H1 (cell line): ENCODE data around the gene UBL5. TPM values are rescaled to one million over a fixed set of nuclear protein-coding genes. Genes with fewer than 3 reads are reported as not detected.

Experiments
- CTCF ChIA-PET: fragments of 300-600 bp; sonication (Branson Sonifier 250); formaldehyde crosslinking; loops from one replicate; lab custom pipeline; 2021; ENCODE audit not compliant: partially characterized antibody; lab: Charles Lee
- POLR2A ChIA-PET: fragments of 300-600 bp; sonication (Branson Sonifier 250); formaldehyde crosslinking; loops from one replicate; lab custom pipeline; 2021; ENCODE audit warnings: inconsistent platforms; ENCODE audit not compliant: partially characterized antibody; lab: Charles Lee
- DNase-seq, 2 experiments: peaks; one replicate each; pipeline versions ENCODE4 v3.0.0 to v3.0.0-alpha.2; 2010 to 2022; ENCODE audit warnings: low spot score in 2 of 2, low read depth in 1 of 2, mixed read lengths in 1 of 2
- FAIRE-seq: peaks from 2 replicates; lab custom pipeline; 2011; peaks lifted over from hg19 to GRCh38; lab: Jason Lieb, UNC
- H2AFZ ChIP-seq: 2 replicates; pipeline ENCODE4 v1.8.1; 2012; ENCODE audit warnings: low read length, inconsistent platforms
- H2AK5ac ChIP-seq: 2 replicates; pipeline ENCODE4 v1.6.1; 2013; ENCODE audit warnings: low read depth, low read length
- H2BK120ac ChIP-seq: replicated peaks from 2 replicates; pipeline ENCODE3; 2013; ENCODE audit warnings: low read depth, low read length, inconsistent platforms
- H2BK12ac ChIP-seq: 2 replicates; pipeline ENCODE4 v1.6.1; 2013; ENCODE audit warnings: low read depth, low read length
- H2BK15ac ChIP-seq: 2 replicates; pipeline ENCODE4 v1.6.1; 2013; ENCODE audit warnings: low read length
- H2BK20ac ChIP-seq: 2 replicates; pipeline ENCODE4 v1.6.1; 2013; ENCODE audit warnings: low read length
- H2BK5ac ChIP-seq: 2 replicates; pipeline ENCODE4 v1.6.1; 2013; ENCODE audit warnings: low read depth, low read length
- H3K14ac ChIP-seq: 2 replicates; pipeline ENCODE4 v1.6.1; 2013; ENCODE audit warnings: inconsistent platforms; ENCODE audit not compliant: insufficient read length
- H3K18ac ChIP-seq: 2 replicates; pipeline ENCODE4 v1.6.1; 2013; ENCODE audit warnings: low read length; ENCODE audit errors: extremely low read depth
- H3K23ac ChIP-seq: 2 replicates; pipeline ENCODE4 v1.6.1; 2013; ENCODE audit warnings: inconsistent platforms; ENCODE audit not compliant: insufficient read length
- H3K23me2 ChIP-seq: 2 replicates; pipeline ENCODE4 v1.6.1; 2013; ENCODE audit warnings: low read depth, low read length
- H3K27ac ChIP-seq: 2 replicates; pipeline ENCODE4 v1.6.1; 2011; ENCODE audit warnings: low read depth, low read length, inconsistent platforms
- H3K27me3 ChIP-seq, 4 experiments: replicated peaks in 1 of 4; 1 replicate in 1 of 4; 2 replicates in 3 of 4; pipeline versions ENCODE4 v1.6.1 to v1.8.1; 2011 to 2013; ENCODE audit warnings: low read length in 3 of 4, mild to moderate bottlenecking in 3 of 4, inconsistent platforms in 2 of 4, mixed read lengths in 2 of 4, moderate library complexity in 1 of 4; ENCODE audit not compliant: control insufficient read depth in 3 of 4, insufficient read depth in 3 of 4; ENCODE audit errors: extremely low read depth in 1 of 4
- H3K36me3 ChIP-seq, 4 experiments: 2 replicates each; pipeline versions ENCODE4 v1.6.1 to v1.8.1; 2011 to 2013; ENCODE audit warnings: mild to moderate bottlenecking in 4 of 4, low read length in 3 of 4, moderate library complexity in 2 of 4, control low read depth in 1 of 4, inconsistent platforms in 1 of 4; ENCODE audit not compliant: insufficient read depth in 4 of 4, control insufficient read depth in 2 of 4
- H3K4ac ChIP-seq: replicated peaks from 2 replicates; pipeline ENCODE3; 2013; ENCODE audit warnings: low read length, low read depth, mixed read lengths, inconsistent platforms; ENCODE audit not compliant: insufficient read length
- H3K4me1 ChIP-seq, 4 experiments: replicated peaks in 1 of 4; 1 replicate in 1 of 4; 2 replicates in 3 of 4; pipeline versions ENCODE4 v1.6.1 to v1.8.1; 2011 to 2013; ENCODE audit warnings: low read length in 3 of 4, inconsistent platforms in 2 of 4, mixed read lengths in 1 of 4; ENCODE audit not compliant: insufficient read depth in 4 of 4, control insufficient read depth in 3 of 4
- H3K4me2 ChIP-seq, 2 experiments: 2 replicates each; pipeline versions ENCODE4 v1.6.1 to v1.8.1; 2011 to 2013; ENCODE audit warnings: low read depth in 2 of 2, low read length in 2 of 2, control low read depth in 1 of 2, inconsistent platforms in 1 of 2, mild to moderate bottlenecking in 1 of 2; ENCODE audit not compliant: insufficient read depth in 1 of 2
- H3K4me3 ChIP-seq, 4 experiments: fragments of 200-600, 300-600 bp in 1 of 4; sonication (generic), shearing (Covaris generic), sonication (Bioruptor Twin) in 1 of 4; 2 replicates each; pipeline versions ENCODE4 v1.5.1 to v1.8.1; 2011 to 2016; ENCODE audit warnings: low read length in 4 of 4, low read depth in 3 of 4, control low read depth in 2 of 4, inconsistent platforms in 2 of 4, mild to moderate bottlenecking in 2 of 4, mixed read lengths in 1 of 4, moderate library complexity in 1 of 4; ENCODE audit not compliant: insufficient read depth in 2 of 4; ENCODE audit errors: extremely low read depth in 1 of 4
- H3K56ac ChIP-seq: replicated peaks from 2 replicates; pipeline ENCODE3; 2013; ENCODE audit warnings: low read depth, mild to moderate bottlenecking, mixed read lengths, low read length, inconsistent platforms; ENCODE audit not compliant: insufficient read length
- H3K79me1 ChIP-seq: 2 replicates; pipeline ENCODE4 v1.6.1; 2013; ENCODE audit warnings: low read depth, low read length, control low read depth
- H3K79me2 ChIP-seq, 2 experiments: 2 replicates each; pipeline versions ENCODE4 v1.6.1 to v1.8.1; 2012 to 2013; ENCODE audit warnings: low read length in 2 of 2, mild to moderate bottlenecking in 2 of 2, inconsistent platforms in 1 of 2; ENCODE audit not compliant: insufficient read depth in 2 of 2, control insufficient read depth in 1 of 2
- H3K9ac ChIP-seq, 4 experiments: replicated peaks in 1 of 4; 1 replicate in 1 of 4; 2 replicates in 3 of 4; pipeline versions ENCODE4 v1.6.1 to v1.8.1; 2011 to 2013; ENCODE audit warnings: low read depth in 3 of 4, low read length in 3 of 4, control low read depth in 2 of 4, mild to moderate bottlenecking in 2 of 4, moderate library complexity in 2 of 4, inconsistent platforms in 1 of 4; ENCODE audit errors: extremely low read depth in 1 of 4
- H3K9me3 ChIP-seq, 2 experiments: 2 replicates each; pipeline versions ENCODE4 v1.6.1 to v1.8.1; 2012 to 2013; ENCODE audit warnings: mild to moderate bottlenecking in 2 of 2, moderate library complexity in 2 of 2, control low read depth in 1 of 2, inconsistent platforms in 1 of 2, low read depth in 1 of 2, low read length in 1 of 2, mixed read lengths in 1 of 2; ENCODE audit not compliant: insufficient read depth in 2 of 2
- H4K20me1 ChIP-seq, 2 experiments: replicated peaks in 1 of 2; 2 replicates each; pipeline versions ENCODE3 to v1.8.1; 2011 to 2013; ENCODE audit warnings: inconsistent platforms in 2 of 2, low read length in 2 of 2, mild to moderate bottlenecking in 1 of 2; ENCODE audit not compliant: insufficient read depth in 2 of 2, control insufficient read depth in 1 of 2
- H4K5ac ChIP-seq: 2 replicates; pipeline ENCODE4 v1.6.1; 2013; ENCODE audit warnings: low read length, low read depth, mixed read lengths, inconsistent platforms; ENCODE audit not compliant: insufficient read length
- H4K8ac ChIP-seq: 2 replicates; pipeline ENCODE4 v1.8.0; 2013; ENCODE audit warnings: mild to moderate bottlenecking, moderate library complexity, low read length, inconsistent platforms; ENCODE audit not compliant: insufficient read depth; ENCODE audit errors: extremely low read depth
- H4K91ac ChIP-seq: replicated peaks from 2 replicates; pipeline ENCODE3; 2013; ENCODE audit warnings: low read length, mixed read lengths, inconsistent platforms; ENCODE audit not compliant: insufficient read length
- POLR2AphosphoS5 ChIP-seq: IDR thresholded peaks from 2 replicates; pipeline ENCODE4 v1.6.1; 2011; ENCODE audit warnings: low read depth, low read length
- WGBS, 2 experiments: shearing (Covaris generic) in 1 of 2; methylation state at CpG; one replicate each; pipeline versions ENCODE4 v1.1.6 to v1.1.7; 2013 to 2015; ENCODE audit warnings: low lambda C conversion rate in 2 of 2, mixed read lengths in 2 of 2, inconsistent platforms in 1 of 2, low coverage in 1 of 2, missing lambda C conversion rate in 1 of 2; ENCODE audit not compliant: insufficient replicate concordance in 2 of 2, insufficient coverage in 1 of 2, insufficient read length in 1 of 2; ENCODE audit errors: extremely low coverage in 1 of 2, missing lambda C conversion rate in 1 of 2; 5-methylcytosine and 5-hydroxymethylcytosine counted together
- polyA plus RNA-seq, 7 experiments: library from polyadenylated mRNA; depleted of rRNA in 3 of 7; stranded (reverse) in 5 of 7; unstranded in 2 of 7; fragments of >200 nt in 5 of 7; fragments of 200-250 nt in 2 of 7; gene quantifications; 1 replicate in 5 of 7; 2 replicates in 1 of 7; 4 replicates in 1 of 7; pipeline versions ENCODE4 v1.2.1 to v1.2.3, GENCODE V29; 2011 to 2013; ENCODE audit warnings: missing spikeins in 2 of 7, mixed read lengths in 2 of 7
- total RNA-seq: library from RNA; stranded (reverse); fragmentation: NEBNext Ultra II Directional; extraction: Animal tissue kit (Norgen Biotek cat#: 25700); gene quantifications from 2 replicates; pipeline ENCODE4 v1.2.1, GENCODE V29; 2021

UBL5 gene
- total and polyA plus RNA-seq, 2 of the 8 experiments (the other 6 are each of a cell fraction or from before 2014, with no cell fraction given) = 416 to 1,209 TPM

- no peak overlapping the region for H3K4me2 ChIP-seq
- no peak for DNase-seq
- no peak overlapping the region for H4K5ac ChIP-seq
- no peaks in the 10 kb centered on the region for H3K9me3 ChIP-seq
- H3K4me3 ChIP-seq = no peak overlapping the region
- H4K8ac ChIP-seq = no peak overlapping the region
- H3K18ac ChIP-seq = no peak overlapping the region
- no peak overlapping the region for H2BK15ac ChIP-seq
- H2BK5ac ChIP-seq = no peak overlapping the region
- no peak overlapping the region for H3K4ac ChIP-seq
- H3K14ac ChIP-seq = no peak overlapping the region
- H4K20me1 ChIP-seq = peaks cover 1 to 5% of the 10 kb centered on the region in 2 experiments
- no peaks in the 10 kb centered on the region for H3K79me1 ChIP-seq
- POLR2A ChIA-PET = interaction anchor here (1.0 kb wide), 1 partner anchor 254 kb away, joined by 3 read pairs; no protein-coding TSS in a partner anchor
- no peak overlapping the region for H2BK120ac ChIP-seq
- no peak overlapping the region for H3K56ac ChIP-seq
- H3K79me2 ChIP-seq = no peaks in the 10 kb centered on the region
- no peak overlapping the region for H2AK5ac ChIP-seq
- H2BK12ac ChIP-seq = no peak overlapping the region
- no peak for FAIRE-seq
- H3K4me1 ChIP-seq = no peaks in the 10 kb centered on the region; a peak in 1 of 7 replicates
- WGBS, 2 experiments = 97% methylated on average over 9 of the region's 9 CpGs; no CpG with 5 or more reads in 1 of the 2 experiments
- H3K36me3 ChIP-seq = peaks cover 0 to 12% (median 9%) of the 10 kb centered on the region in 4 experiments; a peak in 5 of 8 replicates
- CTCF ChIA-PET = interaction anchor here (3.5 kb wide), 1 partner anchor 9 kb away, joined by 18 read pairs; no protein-coding TSS in a partner anchor
- no peak overlapping the region for H2BK20ac ChIP-seq
- H3K23me2 ChIP-seq = no peaks in the 10 kb centered on the region
- H3K27me3 ChIP-seq = no peaks in the 10 kb centered on the region
- H3K27ac ChIP-seq = no peak overlapping the region
- no peak overlapping the region for H3K23ac ChIP-seq
- TF ChIP-seq POLR2AphosphoS5 = no peak
- no peak overlapping the region for H4K91ac ChIP-seq
- H3K9ac ChIP-seq = no peak overlapping the region
- H2AFZ ChIP-seq = no peak overlapping the region
Observed at GRCh38 chr19:9856609-9857008, 28.9 kb downstream of the UBL5 start.
